Breast epithelium (tissue), 4 donors: ENCODE results near the gene ATP2C1. TPM values are rescaled to one million over a fixed set of nuclear protein-coding genes. Genes with fewer than 3 reads are reported as not detected.
"Not testable (repeated sequence)": the region's sequence is repeated elsewhere in the genome, so short reads cannot be mapped to it uniquely, and the experiment has no call there.

ENCODE experiments used
- DNase-seq, 2 donors: peaks; one replicate each; pipeline ENCODE4 v3.0.0-alpha.2; 2019; ENCODE audit warnings: low spot score in 2 of 2
- H3K27ac ChIP-seq, 2 donors: fragments of 200-600 bp; sonication (generic) in 1 of 2; one replicate each; pipeline ENCODE4 v1.5.1; 2016 to 2019; ENCODE audit warnings: mild to moderate bottlenecking in 1 of 2
- H3K27me3 ChIP-seq, 2 donors: fragments of 200-600 bp; sonication (generic) in 1 of 2; one replicate each; pipeline versions ENCODE4 v1.5.1 to v1.6.0; 2017 to 2019; ENCODE audit warnings: control low read depth in 1 of 2, mild to moderate bottlenecking in 1 of 2
- H3K36me3 ChIP-seq: fragments of 200-600 bp; one replicate; pipeline ENCODE4 v1.5.1; 2019
- H3K4me1 ChIP-seq, 2 donors: fragments of 200-600 bp; sonication (generic); one replicate each; pipeline ENCODE4 v1.5.1; 2016 to 2019; ENCODE audit warnings: control low read depth in 1 of 2
- H3K4me3 ChIP-seq, 3 donors: fragments of 200-600 bp; sonication (generic); 1 replicate in 2 of 3; 2 replicates in 1 of 3; pipeline ENCODE4 v1.5.1; 2016 to 2019; ENCODE audit warnings: mild to moderate bottlenecking in 3 of 3, moderate library complexity in 2 of 3
- H3K9me3 ChIP-seq, 2 donors: fragments of 200-600 bp; sonication (generic) in 1 of 2; one replicate each; pipeline ENCODE4 v1.5.1; 2016 to 2019; ENCODE audit warnings: control low read depth in 1 of 2
- POLR2A ChIP-seq: fragments of 450-650 bp; IDR thresholded peaks from one replicate; pipeline ENCODE4 v1.6.1; 2016; ENCODE audit warnings: antibody characterized with exemption, mild to moderate bottlenecking, moderate library complexity
- POLR2AphosphoS5 ChIP-seq, 3 donors: sonication (generic); formaldehyde crosslinking; IDR thresholded peaks; one replicate each; pipeline ENCODE4 v1.6.1; 2017; ENCODE audit warnings: antibody characterized with exemption in 3 of 3
- intact Hi-C: fragments of 100-400 bp; cut with DNase I; formaldehyde crosslinking; loops from one replicate; pipeline ENCODE4 v1.15.1; 2023; ENCODE audit warnings: low total_unique reads
- total RNA-seq, 3 donors: library from RNA; depleted of rRNA; stranded (reverse); fragments of >200 nt; gene quantifications; one replicate each; pipeline ENCODE4 v1.1.0, GENCODE V29; 2016
- TF ChIP-seq, protein P1 (sequence below), 3 donors: fragments of 450-650 bp; IDR thresholded peaks; one replicate each; pipeline ENCODE4 v1.5.1; 2016 to 2017; ENCODE audit warnings: antibody characterized with exemption in 3 of 3, mild to moderate bottlenecking in 3 of 3, moderate library complexity in 3 of 3

The ATP2C1 gene
- total RNA-seq, 3 donors from 2014 or later, result 59.4 to 76.4 (median 76.2) TPM

DNA sequence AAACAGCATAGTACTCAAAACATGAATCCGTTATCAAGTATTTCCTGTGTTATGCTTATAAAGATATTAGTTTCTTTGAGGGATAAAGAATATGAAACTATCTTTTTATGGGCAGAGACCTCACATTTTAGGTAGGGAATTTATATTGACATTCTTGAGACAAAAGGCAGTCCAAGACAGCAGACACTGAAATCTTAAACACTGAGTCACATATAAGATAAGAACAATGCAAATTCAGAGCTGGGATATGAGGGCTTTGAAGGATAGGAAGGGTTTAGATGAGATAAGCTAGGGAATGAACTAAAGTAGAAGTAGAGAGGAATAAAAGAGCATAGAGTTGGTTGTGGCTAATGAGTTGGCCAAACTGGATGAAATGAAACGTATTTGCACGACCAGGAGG is 74.3 kb downstream of the ATP2C1 start:
- no peaks in the 10 kb centered on the region for H3K4me1 ChIP-seq
- no peak for TF ChIP-seq POLR2AphosphoS5 (IDR thresholded peaks at IDR 0.05)
- TF ChIP-seq POLR2A, result no peak
- TF ChIP-seq, protein P1, sequence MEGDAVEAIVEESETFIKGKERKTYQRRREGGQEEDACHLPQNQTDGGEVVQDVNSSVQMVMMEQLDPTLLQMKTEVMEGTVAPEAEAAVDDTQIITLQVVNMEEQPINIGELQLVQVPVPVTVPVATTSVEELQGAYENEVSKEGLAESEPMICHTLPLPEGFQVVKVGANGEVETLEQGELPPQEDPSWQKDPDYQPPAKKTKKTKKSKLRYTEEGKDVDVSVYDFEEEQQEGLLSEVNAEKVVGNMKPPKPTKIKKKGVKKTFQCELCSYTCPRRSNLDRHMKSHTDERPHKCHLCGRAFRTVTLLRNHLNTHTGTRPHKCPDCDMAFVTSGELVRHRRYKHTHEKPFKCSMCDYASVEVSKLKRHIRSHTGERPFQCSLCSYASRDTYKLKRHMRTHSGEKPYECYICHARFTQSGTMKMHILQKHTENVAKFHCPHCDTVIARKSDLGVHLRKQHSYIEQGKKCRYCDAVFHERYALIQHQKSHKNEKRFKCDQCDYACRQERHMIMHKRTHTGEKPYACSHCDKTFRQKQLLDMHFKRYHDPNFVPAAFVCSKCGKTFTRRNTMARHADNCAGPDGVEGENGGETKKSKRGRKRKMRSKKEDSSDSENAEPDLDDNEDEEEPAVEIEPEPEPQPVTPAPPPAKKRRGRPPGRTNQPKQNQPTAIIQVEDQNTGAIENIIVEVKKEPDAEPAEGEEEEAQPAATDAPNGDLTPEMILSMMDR (IDR thresholded peaks at IDR 0.05), result no peak
- no peak for DNase-seq
- no peaks in the 10 kb centered on the region for H3K9me3 ChIP-seq
- no peak overlapping the region for H3K27ac ChIP-seq
- no peaks in the 10 kb centered on the region for H3K36me3 ChIP-seq
- intact Hi-C loops, result no loop called here
- no peak overlapping the region for H3K4me3 ChIP-seq
- H3K27me3 ChIP-seq, result no peaks in the 10 kb centered on the region

DNA sequence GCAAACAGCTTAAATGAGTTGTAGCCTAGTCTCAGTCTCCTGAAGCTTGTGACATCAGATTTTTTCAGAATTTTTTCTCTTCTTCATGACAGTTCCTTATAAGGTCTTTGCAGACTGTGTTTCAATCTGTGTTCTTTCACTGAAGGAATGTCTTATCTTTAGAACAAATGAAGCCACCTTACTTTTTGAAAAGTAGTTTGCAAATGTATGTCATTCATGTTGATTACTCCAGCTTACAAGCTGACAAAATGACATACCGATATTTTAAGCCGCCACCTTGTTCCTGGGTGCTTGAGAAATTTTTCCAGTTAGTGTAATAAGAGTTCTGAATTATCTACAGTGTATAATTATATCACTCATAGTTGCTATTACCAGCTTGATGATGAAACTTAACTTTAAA is 75.7 kb downstream of the ATP2C1 start:
- Histone ChIP-seq H3K27ac (no peak overlapping the region), H3K27me3 (no peaks in the 10 kb centered on the region), H3K4me1 (no peaks in the 10 kb centered on the region), H3K4me3 (no peak overlapping the region), H3K36me3 (no peaks in the 10 kb centered on the region), H3K9me3 (no peaks in the 10 kb centered on the region)
- TF ChIP-seq POLR2A (no peak), POLR2AphosphoS5 (IDR thresholded peaks at IDR 0.05) (no peak)
- TF ChIP-seq, protein P1 (IDR thresholded peaks at IDR 0.05), result no peak
- intact Hi-C loops, result no loop called here
- no peak for DNase-seq

GRCh38 chr3:130971208-130971607 is 77.3 kb downstream of the ATP2C1 start:
- no peaks in the 10 kb centered on the region for H3K36me3 ChIP-seq

GRCh38 chr3:130972592-130972991 is 78.7 kb downstream of the ATP2C1 start:
- H3K4me3 ChIP-seq, intact Hi-C loops, H3K4me1 ChIP-seq, H3K27ac ChIP-seq, H3K27me3 ChIP-seq, DNase-seq, H3K9me3 ChIP-seq, H3K36me3 ChIP-seq: not testable (repeated sequence)

More at GRCh38 chr3:130971208-130971607, 77.3 kb downstream of the ATP2C1 start:
- Histone ChIP-seq H3K4me1 (no peaks in the 10 kb centered on the region), H3K9me3 (no peaks in the 10 kb centered on the region), H3K27me3 (no peaks in the 10 kb centered on the region), H3K27ac (no peak overlapping the region), H3K4me3 (no peak overlapping the region)
- TF ChIP-seq, protein P1 (IDR thresholded peaks at IDR 0.05), result no peak
- no peak for TF ChIP-seq POLR2A
- no peak for TF ChIP-seq POLR2AphosphoS5 (IDR thresholded peaks at IDR 0.05)
- intact Hi-C loops, result no loop called here
- no peak for DNase-seq

DNA sequence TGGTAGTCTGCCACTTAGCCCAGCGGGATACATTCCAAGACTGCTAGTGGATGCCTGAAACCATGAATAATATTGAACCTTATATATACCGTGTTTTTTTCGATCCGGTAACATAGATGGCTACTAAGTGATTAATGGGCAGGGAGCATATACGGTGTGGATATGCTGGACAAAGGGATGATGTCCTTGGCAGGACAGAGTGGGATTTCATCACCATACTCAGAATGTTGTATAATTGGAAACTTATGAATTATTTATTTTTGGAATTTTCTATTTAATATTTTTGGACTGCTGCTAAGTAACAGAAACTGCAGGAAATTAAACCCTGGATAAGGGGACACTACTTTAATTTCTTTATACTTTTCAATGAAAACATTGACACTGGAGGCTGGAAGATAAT is 79.5 kb downstream of the ATP2C1 start:
- no peak for TF ChIP-seq POLR2A
- TF ChIP-seq, protein P1 (IDR thresholded peaks at IDR 0.05), result no peak
- no peak for TF ChIP-seq POLR2AphosphoS5 (IDR thresholded peaks at IDR 0.05)
- H3K4me1 ChIP-seq, result no peaks in the 10 kb centered on the region
- no peaks in the 10 kb centered on the region for H3K36me3 ChIP-seq
- no peak overlapping the region for H3K27ac ChIP-seq
- intact Hi-C loops, result no loop called here
- no peak overlapping the region for H3K4me3 ChIP-seq
- H3K27me3 ChIP-seq, result no peaks in the 10 kb centered on the region
- H3K9me3 ChIP-seq, result no peaks in the 10 kb centered on the region
- DNase-seq, result no peak

- TF ChIP-seq POLR2AphosphoS5 (IDR thresholded peaks at IDR 0.05) (no peak), POLR2A (no peak)
- TF ChIP-seq, protein P1 (IDR thresholded peaks at IDR 0.05), result no peak
These were observed 80.3 kb downstream of the ATP2C1 start for GRCh38 chr3:130974201-130974600.

More at GRCh38 chr3:130974201-130974600, 80.3 kb downstream of the ATP2C1 start:
- intact Hi-C loops, result loop anchor here (2.0 kb wide), 1 partner anchor 27 kb away; no protein-coding TSS in a partner anchor
- Histone ChIP-seq H3K4me1 (no peaks in the 10 kb centered on the region), H3K27me3 (no peaks in the 10 kb centered on the region), H3K4me3 (no peak overlapping the region), H3K9me3 (no peaks in the 10 kb centered on the region), H3K36me3 (no peaks in the 10 kb centered on the region), H3K27ac (no peak overlapping the region)
- DNase-seq, result no peak
